Central memory CD8-positive, alpha-beta T cell (primary cell): ENCODE results near the gene DPH5.
"Not testable (repeated sequence)": the region's sequence is repeated elsewhere in the genome, so short reads cannot be mapped to it uniquely, and the experiment has no call there.

Experiments used
- ATAC-seq: fragments of 150-1000 bp; cut with Tn5 transposase; replicated peaks from 2 replicates; pipeline ENCODE4 v1.10.0; 2022; ENCODE audit warnings: mild to moderate bottlenecking, moderate FRiP score, moderate number of reproducible peaks; ENCODE audit not compliant: poor library complexity, severe bottlenecking; ENCODE audit errors: extremely low read depth
- DNase-seq, 2 donors: peaks; one replicate each; pipeline ENCODE4 v3.0.0; 2021; ENCODE audit warnings: low spot score in 2 of 2
- H3K27ac Mint-ChIP-seq: one replicate; pipeline ENCODE4 v1.8.0; 2022; ENCODE audit warnings: low read depth, mild to moderate bottlenecking, moderate library complexity, mixed read lengths
- H3K27me3 Mint-ChIP-seq: one replicate; pipeline ENCODE4 v1.8.0; 2022; ENCODE audit warnings: mixed read lengths
- H3K36me3 Mint-ChIP-seq: one replicate; pipeline ENCODE4 v1.8.0; 2022; ENCODE audit warnings: mild to moderate bottlenecking, moderate library complexity, mixed read lengths; ENCODE audit not compliant: insufficient read depth
- H3K4me1 Mint-ChIP-seq: one replicate; pipeline ENCODE4 v1.8.0; 2022; ENCODE audit warnings: mixed read lengths
- H3K4me3 Mint-ChIP-seq: one replicate; pipeline ENCODE4 v1.8.0; 2022; ENCODE audit warnings: mild to moderate bottlenecking, moderate library complexity, mixed read lengths
- H3K9me3 Mint-ChIP-seq: one replicate; pipeline ENCODE4 v1.8.0; 2022; ENCODE audit warnings: mixed read lengths

DPH5 gene, protein sequence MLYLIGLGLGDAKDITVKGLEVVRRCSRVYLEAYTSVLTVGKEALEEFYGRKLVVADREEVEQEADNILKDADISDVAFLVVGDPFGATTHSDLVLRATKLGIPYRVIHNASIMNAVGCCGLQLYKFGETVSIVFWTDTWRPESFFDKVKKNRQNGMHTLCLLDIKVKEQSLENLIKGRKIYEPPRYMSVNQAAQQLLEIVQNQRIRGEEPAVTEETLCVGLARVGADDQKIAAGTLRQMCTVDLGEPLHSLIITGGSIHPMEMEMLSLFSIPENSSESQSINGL

GRCh38 chr1:101025657-101026429 is at the start of gene DPH5:
TSS of gene DPH5 (minus strand) at chr1:101025784. CDS start at chr1:101025443, 341 bp downstream.
- Mint-ChIP-seq H3K4me3 (peak within 1 kb of the TSS; percentile 87), H3K27me3 (no peaks in the 10 kb centered on the region), H3K4me1 (peaks cover 56% of the 10 kb centered on the region), H3K9me3 (no peaks in the 10 kb centered on the region), H3K36me3 (peaks cover 19% of the 10 kb centered on the region), H3K27ac (peak within 1 kb of the TSS; percentile 91)
- ATAC-seq (peak; percentile 89), DNase-seq (peak; percentile 72 to 78)

- Mint-ChIP-seq H3K27me3 (no peaks in the 10 kb centered on the region), H3K4me3 (no peak overlapping the region), H3K4me1 (peaks cover 14% of the 10 kb centered on the region), H3K36me3 (peaks cover 4% of the 10 kb centered on the region), H3K9me3 (no peaks in the 10 kb centered on the region), H3K27ac (no peak overlapping the region)
- no peak for ATAC-seq
- no peak for DNase-seq
Measured at GRCh38 chr1:101073836-101074235, 48.3 kb upstream of the DPH5 start.

- no peak overlapping the region for H3K27ac Mint-ChIP-seq
- H3K4me1 Mint-ChIP-seq = peaks cover 27% of the 10 kb centered on the region
- ATAC-seq (no peak), DNase-seq (no peak)
- H3K9me3 Mint-ChIP-seq = no peaks in the 10 kb centered on the region
- peaks cover 3% of the 10 kb centered on the region for H3K36me3 Mint-ChIP-seq
- no peaks in the 10 kb centered on the region for H3K27me3 Mint-ChIP-seq
- no peak overlapping the region for H3K4me3 Mint-ChIP-seq
Measured at GRCh38 chr1:101071470-101071891, 45.9 kb upstream of the DPH5 start.

DNA sequence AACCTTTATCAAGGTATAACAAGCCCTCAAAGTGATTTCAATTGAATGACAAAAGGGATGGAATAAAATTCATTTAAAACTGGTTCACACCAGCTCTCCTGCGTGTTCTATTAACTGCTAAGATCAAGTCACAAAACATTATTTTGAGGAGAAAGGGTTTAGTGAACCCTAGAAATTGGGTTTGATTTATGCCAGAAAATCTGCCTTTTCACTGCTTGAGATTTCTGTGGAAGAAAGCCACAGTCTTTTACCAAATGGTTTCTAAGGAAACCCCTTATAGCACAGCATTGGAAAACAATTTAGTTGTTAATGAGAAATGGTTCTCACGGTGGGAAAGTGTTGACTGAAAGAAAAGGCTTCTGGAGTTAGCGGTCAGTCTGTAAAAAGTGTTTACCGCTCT is 43.6 kb upstream of the DPH5 start:
- H3K4me3 Mint-ChIP-seq = no peak overlapping the region
- H3K4me1 Mint-ChIP-seq = peaks cover 41% of the 10 kb centered on the region
- ATAC-seq (no peak), DNase-seq (no peak)
- H3K27ac Mint-ChIP-seq = no peak overlapping the region
- H3K27me3 Mint-ChIP-seq = no peaks in the 10 kb centered on the region
- H3K36me3 Mint-ChIP-seq = peaks cover 3% of the 10 kb centered on the region
- H3K9me3 Mint-ChIP-seq = no peaks in the 10 kb centered on the region

DNA sequence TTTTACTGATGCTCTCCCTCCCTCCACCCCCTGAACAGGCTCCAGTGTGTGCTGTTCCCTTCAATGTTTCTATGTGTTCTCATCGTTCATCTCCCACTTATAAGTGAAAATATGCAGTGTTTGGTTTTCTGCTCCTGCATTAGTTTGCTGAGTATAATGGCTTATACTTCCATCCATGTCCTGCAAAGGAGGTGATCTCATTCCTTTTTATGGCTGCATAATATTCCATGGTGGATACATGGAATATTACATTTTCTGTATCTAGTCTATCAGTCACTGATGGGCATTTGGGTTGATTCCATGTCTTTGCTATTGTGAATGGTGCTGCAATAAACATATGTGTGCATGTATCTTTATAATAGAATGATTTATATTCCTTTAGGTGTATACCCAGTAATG is 41.4 kb upstream of the DPH5 start:
- H3K27ac Mint-ChIP-seq, H3K4me3 Mint-ChIP-seq, ATAC-seq, H3K9me3 Mint-ChIP-seq, H3K36me3 Mint-ChIP-seq, DNase-seq, H3K27me3 Mint-ChIP-seq: not testable (repeated sequence)
- peaks cover 37% of the 10 kb centered on the region for H3K4me1 Mint-ChIP-seq

DNA sequence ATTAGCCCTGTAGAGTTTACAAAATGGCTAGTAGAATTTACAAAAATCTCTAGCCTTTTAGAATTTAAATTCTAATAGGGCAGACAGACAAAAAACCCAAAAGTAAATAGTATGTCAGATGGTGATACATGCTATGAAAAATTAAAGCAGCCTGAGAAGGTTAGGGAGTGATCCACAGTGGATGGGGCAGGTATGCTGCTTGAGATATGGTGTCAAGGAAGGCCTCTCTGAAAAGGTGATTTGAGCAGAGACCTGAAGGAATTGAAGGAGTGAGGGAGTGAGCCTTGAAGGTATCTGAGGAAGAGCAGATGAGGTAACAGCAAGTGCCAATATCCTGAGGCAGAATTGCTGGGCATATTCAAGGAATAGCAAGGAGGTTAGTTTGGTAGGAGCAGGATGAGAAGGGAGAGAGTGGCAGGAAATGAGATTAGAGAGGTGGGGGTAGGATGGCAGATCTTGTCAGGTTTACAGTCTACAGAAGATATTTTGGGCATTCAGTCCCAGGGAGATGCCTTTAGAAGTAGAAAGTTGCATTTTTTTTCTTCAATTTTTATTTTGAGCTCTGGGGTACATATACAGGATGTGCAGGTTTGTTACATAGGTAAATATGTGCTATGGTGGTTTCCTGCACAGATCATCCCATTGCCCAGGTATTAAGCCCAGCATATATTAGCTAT is 40.8 kb upstream of the DPH5 start:
- Mint-ChIP-seq H3K27ac (peak overlapping the region; percentile 61), H3K4me3 (no peak overlapping the region), H3K27me3 (no peaks in the 10 kb centered on the region), H3K4me1 (peaks cover 32% of the 10 kb centered on the region), H3K36me3 (peaks cover 2% of the 10 kb centered on the region), H3K9me3 (no peaks in the 10 kb centered on the region)
- DNase-seq = no peak
- ATAC-seq = no peak

DNA sequence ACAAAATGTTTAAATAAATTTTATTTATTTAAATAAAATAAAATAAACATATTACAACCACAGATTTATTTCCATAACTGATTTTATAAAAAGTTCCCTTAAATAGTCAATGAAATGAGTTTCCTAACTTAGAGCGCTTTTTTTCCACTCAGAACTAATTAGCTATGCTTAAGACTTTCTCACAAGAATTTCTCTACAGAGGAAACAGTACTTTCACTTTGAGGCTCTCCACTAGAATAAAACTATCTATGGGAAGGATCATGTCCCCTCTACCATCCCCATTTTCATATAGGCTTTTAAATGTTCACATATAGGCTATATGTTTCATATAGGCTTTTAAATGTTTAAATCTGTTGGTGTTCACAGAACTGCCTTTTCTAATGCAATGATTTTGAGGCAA is 40.0 kb upstream of the DPH5 start:
- ATAC-seq = no peak
- no peak for DNase-seq
- Mint-ChIP-seq H3K9me3 (no peaks in the 10 kb centered on the region), H3K27ac (peak overlapping the region; percentile 61), H3K4me1 (peaks cover 31% of the 10 kb centered on the region), H3K4me3 (no peak overlapping the region), H3K27me3 (no peaks in the 10 kb centered on the region), H3K36me3 (peaks cover 2% of the 10 kb centered on the region)

- H3K9me3 Mint-ChIP-seq = no peaks in the 10 kb centered on the region
- H3K36me3 Mint-ChIP-seq = peaks cover 2% of the 10 kb centered on the region
- no peak for ATAC-seq
- H3K27me3 Mint-ChIP-seq = no peaks in the 10 kb centered on the region
- H3K4me1 Mint-ChIP-seq = peaks cover 31% of the 10 kb centered on the region
- peak overlapping the region; percentile 55 for H3K27ac Mint-ChIP-seq
- no peak for DNase-seq
- H3K4me3 Mint-ChIP-seq = no peak overlapping the region
Measured at GRCh38 chr1:101064697-101065096, 39.1 kb upstream of the DPH5 start.

GRCh38 chr1:101060992-101061391 is 35.4 kb upstream of the DPH5 start:
- H3K4me1 Mint-ChIP-seq = peaks cover 13% of the 10 kb centered on the region
- H3K36me3 Mint-ChIP-seq = peaks cover 2% of the 10 kb centered on the region
- no peak overlapping the region for H3K27ac Mint-ChIP-seq
- ATAC-seq = no peak
- DNase-seq = no peak
- H3K4me3 Mint-ChIP-seq = no peak overlapping the region
- H3K9me3 Mint-ChIP-seq = no peaks in the 10 kb centered on the region
- H3K27me3 Mint-ChIP-seq = no peaks in the 10 kb centered on the region

DNA sequence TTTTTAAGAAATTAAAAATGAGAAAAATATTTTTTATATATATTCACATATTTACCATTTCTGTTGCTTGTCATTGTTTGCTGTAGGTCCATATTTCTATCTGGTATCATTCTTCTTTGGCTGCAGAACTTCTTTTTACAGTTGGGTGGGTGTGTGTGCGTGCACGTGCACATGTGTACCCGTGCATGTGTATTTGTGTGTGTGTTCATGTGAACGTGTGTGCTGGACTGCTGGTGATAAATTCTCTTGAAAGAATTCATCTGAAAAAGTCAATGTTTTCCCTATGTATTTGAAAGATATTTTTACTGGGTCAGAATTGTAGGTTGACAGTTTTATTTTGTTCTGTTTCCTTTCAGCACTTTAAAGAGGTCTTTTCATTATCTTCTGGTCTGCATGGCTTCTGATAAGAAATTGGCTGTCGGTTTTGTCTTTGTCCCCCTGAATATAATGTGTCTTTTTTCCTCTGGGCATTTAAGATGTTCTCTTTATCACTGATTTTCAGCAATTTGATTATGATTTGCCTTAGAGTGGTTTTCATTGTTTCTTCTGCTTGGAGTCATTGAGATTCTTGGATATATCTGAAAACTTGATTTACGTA is 34.5 kb upstream of the DPH5 start:
- Mint-ChIP-seq H3K4me3 (no peak overlapping the region), H3K27me3 (no peaks in the 10 kb centered on the region), H3K27ac (no peak overlapping the region), H3K36me3 (peaks cover 2% of the 10 kb centered on the region), H3K9me3 (no peaks in the 10 kb centered on the region), H3K4me1 (peaks cover 13% of the 10 kb centered on the region)
- ATAC-seq (no peak), DNase-seq (no peak)

- Mint-ChIP-seq H3K4me3 (no peak overlapping the region), H3K27me3 (no peaks in the 10 kb centered on the region), H3K27ac (no peak overlapping the region), H3K36me3 (peaks cover 4% of the 10 kb centered on the region), H3K9me3 (no peaks in the 10 kb centered on the region), H3K4me1 (peaks cover 16% of the 10 kb centered on the region)
- DNase-seq = no peak
- ATAC-seq = no peak
Measured at GRCh38 chr1:101055623-101056022, 30.0 kb upstream of the DPH5 start.
